Nephron progenitor cell (in vitro differentiated cells): ENCODE data around the gene CEP70.
"Not testable (repeated sequence)": the region's sequence is repeated elsewhere in the genome, so short reads cannot be mapped to it uniquely, and the experiment has no call there.

Experiments used
- DNase-seq: peaks from one replicate; pipeline ENCODE4 v3.0.0; 2021
- H3K27ac Mint-ChIP-seq: 2 replicates; pipeline ENCODE4 v1.8.0; 2021; ENCODE audit warnings: mild to moderate bottlenecking, moderate library complexity, mixed read lengths
- H3K27me3 Mint-ChIP-seq: 2 replicates; pipeline ENCODE4 v1.8.0; 2021; ENCODE audit warnings: mild to moderate bottlenecking, low read depth, mixed read lengths; ENCODE audit not compliant: poor library complexity
- H3K36me3 Mint-ChIP-seq: 2 replicates; pipeline ENCODE4 v1.8.0; 2021; ENCODE audit warnings: low read depth, mixed read lengths
- H3K4me1 Mint-ChIP-seq: 2 replicates; pipeline ENCODE4 v1.8.0; 2021; ENCODE audit warnings: mixed read lengths
- H3K4me3 Mint-ChIP-seq: 2 replicates; pipeline ENCODE4 v1.8.0; 2021; ENCODE audit warnings: mild to moderate bottlenecking, moderate library complexity, mixed read lengths
- H3K9me3 Mint-ChIP-seq: 2 replicates; pipeline ENCODE4 v1.8.0; 2021; ENCODE audit warnings: mild to moderate bottlenecking, moderate library complexity, mixed read lengths
- TF ChIP-seq, protein P1 (sequence below): fragments of 200-600 bp; sonication (generic); IDR thresholded peaks from 2 replicates; pipeline ENCODE4 v1.5.0; 2021; ENCODE audit warnings: antibody characterized with exemption

The CEP70 gene

GRCh38 chr3:138578961-138579574 lies 15.0 kb downstream of the CEP70 start:
- Mint-ChIP-seq H3K4me1 (peaks cover 22% of the 10 kb centered on the region), H3K9me3 (peaks cover 55% of the 10 kb centered on the region), H3K36me3 (peaks cover 86% of the 10 kb centered on the region), H3K4me3 (no peak overlapping the region), H3K27ac (peak overlapping the region; percentile 73), H3K27me3 (peaks cover 9% of the 10 kb centered on the region)
- TF ChIP-seq, protein P1, sequence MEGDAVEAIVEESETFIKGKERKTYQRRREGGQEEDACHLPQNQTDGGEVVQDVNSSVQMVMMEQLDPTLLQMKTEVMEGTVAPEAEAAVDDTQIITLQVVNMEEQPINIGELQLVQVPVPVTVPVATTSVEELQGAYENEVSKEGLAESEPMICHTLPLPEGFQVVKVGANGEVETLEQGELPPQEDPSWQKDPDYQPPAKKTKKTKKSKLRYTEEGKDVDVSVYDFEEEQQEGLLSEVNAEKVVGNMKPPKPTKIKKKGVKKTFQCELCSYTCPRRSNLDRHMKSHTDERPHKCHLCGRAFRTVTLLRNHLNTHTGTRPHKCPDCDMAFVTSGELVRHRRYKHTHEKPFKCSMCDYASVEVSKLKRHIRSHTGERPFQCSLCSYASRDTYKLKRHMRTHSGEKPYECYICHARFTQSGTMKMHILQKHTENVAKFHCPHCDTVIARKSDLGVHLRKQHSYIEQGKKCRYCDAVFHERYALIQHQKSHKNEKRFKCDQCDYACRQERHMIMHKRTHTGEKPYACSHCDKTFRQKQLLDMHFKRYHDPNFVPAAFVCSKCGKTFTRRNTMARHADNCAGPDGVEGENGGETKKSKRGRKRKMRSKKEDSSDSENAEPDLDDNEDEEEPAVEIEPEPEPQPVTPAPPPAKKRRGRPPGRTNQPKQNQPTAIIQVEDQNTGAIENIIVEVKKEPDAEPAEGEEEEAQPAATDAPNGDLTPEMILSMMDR: no peak
- no peak for DNase-seq

- no peak overlapping the region for H3K4me3 Mint-ChIP-seq
- DNase-seq: no peak
- TF ChIP-seq, protein P1: no peak
- peaks cover 22% of the 10 kb centered on the region for H3K4me1 Mint-ChIP-seq
- H3K27me3 Mint-ChIP-seq: peaks cover 9% of the 10 kb centered on the region
- H3K27ac Mint-ChIP-seq: peak overlapping the region; percentile 47
- peaks cover 55% of the 10 kb centered on the region for H3K9me3 Mint-ChIP-seq
- H3K36me3 Mint-ChIP-seq: peaks cover 86% of the 10 kb centered on the region
Observed at GRCh38 chr3:138578141-138578540, 15.9 kb downstream of the CEP70 start.

- TF ChIP-seq, protein P1: no peak
- DNase-seq: no peak
- Mint-ChIP-seq H3K27ac (no peak overlapping the region), H3K27me3 (peaks cover 4% of the 10 kb centered on the region), H3K4me1 (no peaks in the 10 kb centered on the region), H3K9me3 (peaks cover 50% of the 10 kb centered on the region), H3K36me3 (peaks cover 81% of the 10 kb centered on the region), H3K4me3 (no peak overlapping the region)
Observed at GRCh38 chr3:138573138-138573537, 20.9 kb downstream of the CEP70 start.

DNA sequence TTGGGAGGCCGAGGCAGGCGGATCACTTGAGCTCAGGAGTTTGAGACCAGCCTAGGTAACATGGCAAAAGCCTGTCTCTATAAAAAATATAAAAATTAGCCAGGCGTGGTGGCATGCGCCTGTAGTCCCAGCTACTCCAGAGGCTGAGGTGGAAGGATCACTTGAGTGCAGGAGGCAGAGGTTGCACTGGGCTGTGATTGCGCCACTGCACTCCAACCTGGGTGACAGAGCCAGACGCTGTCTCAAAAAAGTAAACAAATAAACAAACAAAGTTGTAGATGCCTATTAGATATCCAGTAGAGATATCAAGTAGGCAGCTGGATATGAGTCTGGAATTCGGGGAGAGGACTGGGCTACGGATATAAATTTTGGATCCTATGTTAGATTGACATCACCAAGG lies 24.4 kb downstream of the CEP70 start:
- Mint-ChIP-seq H3K27ac (peak overlapping the region; percentile 9), H3K36me3 (peaks cover 86% of the 10 kb centered on the region), H3K9me3 (peaks cover 60% of the 10 kb centered on the region)
- not testable (repeated sequence) for DNase-seq, H3K4me3 Mint-ChIP-seq, H3K4me1 Mint-ChIP-seq, H3K27me3 Mint-ChIP-seq

DNA sequence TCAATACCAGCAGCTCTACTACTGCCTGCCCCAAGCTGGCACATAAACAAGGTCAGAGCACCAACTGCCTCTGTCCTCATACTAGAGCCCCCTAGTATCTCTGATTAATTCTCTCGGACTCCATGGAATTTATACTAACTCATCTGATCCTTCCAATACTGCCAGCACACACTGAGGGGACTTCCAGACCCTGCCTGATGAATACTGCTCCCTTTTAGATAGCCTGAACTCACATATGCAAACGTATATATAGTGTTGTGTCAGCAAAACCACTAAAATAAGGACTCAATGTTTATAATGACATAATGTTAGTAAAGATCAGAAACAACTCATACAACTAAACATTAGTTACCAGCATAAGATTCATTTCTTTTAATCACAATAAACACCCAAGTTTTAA lies 25.0 kb downstream of the CEP70 start:
- Mint-ChIP-seq H3K4me1 (no peaks in the 10 kb centered on the region), H3K9me3 (peaks cover 59% of the 10 kb centered on the region), H3K27me3 (no peaks in the 10 kb centered on the region), H3K36me3 (peaks cover 86% of the 10 kb centered on the region), H3K4me3 (no peak overlapping the region), H3K27ac (no peak overlapping the region)
- no peak for DNase-seq
- TF ChIP-seq, protein P1: no peak

DNA sequence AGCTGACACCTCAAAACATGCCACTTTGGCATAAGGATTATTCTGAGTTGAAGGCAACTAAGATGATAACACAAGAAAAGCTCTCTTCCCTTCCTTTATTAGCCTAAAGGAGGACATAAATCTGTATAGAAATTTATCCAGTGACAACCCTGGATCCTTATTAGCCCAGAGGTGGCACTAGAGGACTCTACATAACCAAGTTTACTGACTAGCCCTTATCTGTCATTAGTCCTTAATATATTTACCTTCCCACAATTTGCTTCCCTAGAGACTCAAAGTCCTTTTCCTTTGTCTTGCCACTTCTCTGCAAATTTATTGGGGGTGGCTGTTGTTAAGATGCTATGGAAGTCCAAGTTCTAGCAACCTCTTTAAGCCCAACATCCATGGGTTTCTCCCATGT lies 26.7 kb downstream of the CEP70 start:
- no peaks in the 10 kb centered on the region for H3K27me3 Mint-ChIP-seq
- no peak for DNase-seq
- TF ChIP-seq, protein P1: no peak
- H3K4me3 Mint-ChIP-seq: no peak overlapping the region
- H3K27ac Mint-ChIP-seq: no peak overlapping the region
- no peaks in the 10 kb centered on the region for H3K4me1 Mint-ChIP-seq
- peaks cover 51% of the 10 kb centered on the region for H3K9me3 Mint-ChIP-seq
- peaks cover 86% of the 10 kb centered on the region for H3K36me3 Mint-ChIP-seq

DNA sequence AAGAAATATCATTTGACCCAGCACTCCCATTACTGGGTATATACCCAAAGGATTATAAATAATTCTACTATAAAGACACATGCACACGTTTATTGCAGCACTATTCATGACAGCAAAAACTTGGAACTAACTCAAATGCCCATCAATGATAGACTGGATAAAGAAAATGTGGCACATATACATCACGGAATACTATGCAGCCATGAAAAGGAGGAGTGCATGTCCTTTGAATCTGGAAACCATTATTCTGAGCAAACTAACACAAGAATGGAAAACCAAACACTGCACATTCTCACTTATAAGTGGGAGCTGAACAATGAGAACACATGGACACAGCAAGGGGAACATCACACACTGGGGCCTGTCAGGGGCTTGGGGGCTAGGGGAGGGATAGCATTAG lies 27.8 kb downstream of the CEP70 start:
- DNase-seq, H3K4me3 Mint-ChIP-seq, H3K27ac Mint-ChIP-seq, H3K4me1 Mint-ChIP-seq, H3K27me3 Mint-ChIP-seq: not testable (repeated sequence)
- peaks cover 92% of the 10 kb centered on the region for H3K36me3 Mint-ChIP-seq
- H3K9me3 Mint-ChIP-seq: peaks cover 57% of the 10 kb centered on the region

DNA sequence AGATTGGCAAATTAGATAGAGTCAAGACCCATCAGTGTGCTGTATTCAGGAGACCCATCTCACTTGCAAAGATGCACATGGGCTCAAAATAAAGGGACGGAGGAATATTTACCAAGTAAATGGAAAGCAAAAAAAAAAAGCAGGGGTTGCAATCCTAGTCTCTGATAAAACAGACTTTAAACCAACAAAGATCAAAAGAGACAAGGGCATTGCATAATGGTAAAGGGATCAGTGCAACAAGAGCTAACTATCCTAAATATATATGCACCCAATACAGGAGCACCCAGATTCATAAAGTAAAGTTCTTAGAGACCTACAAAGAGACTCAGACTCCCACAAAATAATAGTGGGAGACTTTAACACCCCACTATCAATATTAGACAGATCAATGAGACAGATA lies 31.2 kb downstream of the CEP70 start:
- Mint-ChIP-seq H3K36me3 (peaks cover 100% of the 10 kb centered on the region), H3K9me3 (peaks cover 82% of the 10 kb centered on the region)
- not testable (repeated sequence) for DNase-seq, H3K4me1 Mint-ChIP-seq, H3K27me3 Mint-ChIP-seq, H3K27ac Mint-ChIP-seq, H3K4me3 Mint-ChIP-seq
